HCT116 (cell line): ENCODE data around the gene SLC38A3. TPM values are rescaled to one million over a fixed set of nuclear protein-coding genes. Genes with fewer than 3 reads are reported as not detected.

Source experiments
- ATAC-seq: fragments of 200-7000 bp; cut with Tn5 transposase; 2 replicates; pipeline ENCODE4 v1.9.1; 2020; ENCODE audit warnings: mild to moderate bottlenecking, moderate library complexity
- BruUV-seq: library from RNA; stranded (reverse); fragments of 400-500 nt; replicated peaks from 2 replicates; lab custom pipeline; 2021; lab: Mats Ljungman, UMichigan
- CTCF ChIA-PET: fragments of 300-600 bp; sonication (Branson Sonifier 250); formaldehyde crosslinking; loops from one replicate; lab custom pipeline; 2021; ENCODE audit warnings: antibody characterized with exemption; lab: Charles Lee
- POLR2A ChIA-PET: fragments of 300-600, 350-600 bp; sonication (Branson Sonifier 250); formaldehyde crosslinking; loops from one replicate; lab custom pipeline; 2021; ENCODE audit warnings: antibody characterized with exemption; lab: Charles Lee
- RAD21 ChIA-PET, 2 experiments: fragments of 300-600 bp; sonication (Branson Sonifier 250); formaldehyde crosslinking; loops; one replicate each; lab custom pipeline; 2023; ENCODE audit warnings: low total read pairs in 2 of 2; ENCODE audit not compliant: uncharacterized antibody in 2 of 2, unreplicated experiment in 2 of 2, low non-redundant PET in 1 of 2; lab: Charles Lee
- DNase-seq: peaks from one replicate; pipeline ENCODE4 v3.0.0-alpha.2; 2010; ENCODE audit warnings: low read depth, low spot score
- H2AFZ ChIP-seq: fragments of 200-600 bp; shearing (Covaris generic), sonication (generic); 2 replicates; pipeline ENCODE4 v1.6.1; 2017; ENCODE audit warnings: low read depth, mixed run types, mixed read lengths, antibody characterized with exemption, low read length; ENCODE audit not compliant: poor library complexity, severe bottlenecking
- H3K27ac ChIP-seq: 2 replicates; pipeline ENCODE4 v1.5.1; 2012; ENCODE audit warnings: low read depth, low read length
- H3K27me3 ChIP-seq: fragments of 200-600 bp; sonication (generic); 2 replicates; pipeline ENCODE4 v1.6.1; 2016; ENCODE audit warnings: mixed run types, low read length, mixed read lengths; ENCODE audit not compliant: insufficient read depth
- H3K36me3 ChIP-seq, 2 experiments: fragments of 200-500 bp in 1 of 2; fragments of 200-600 bp in 1 of 2; sonication (Bioruptor generic) in 1 of 2; sonication (generic) in 1 of 2; 2 replicates each; pipeline versions ENCODE4 v1.5.1 to v1.6.1; 2014 to 2016; ENCODE audit warnings: low read length in 2 of 2, inconsistent platforms in 1 of 2, mixed read lengths in 1 of 2, mixed run types in 1 of 2; ENCODE audit not compliant: insufficient read depth in 2 of 2, control insufficient read depth in 1 of 2
- H3K4me1 ChIP-seq, 2 experiments: fragments of 200-600 bp in 1 of 2; sonication (generic) in 1 of 2; 2 replicates each; pipeline versions ENCODE4 v1.5.1 to v1.6.1; 2012 to 2017; ENCODE audit warnings: low read length in 2 of 2, inconsistent platforms in 1 of 2, mild to moderate bottlenecking in 1 of 2, mixed read lengths in 1 of 2, mixed run types in 1 of 2, moderate library complexity in 1 of 2; ENCODE audit not compliant: insufficient read depth in 2 of 2, control insufficient read depth in 1 of 2
- H3K4me2 ChIP-seq: fragments of 200-600 bp; sonication (generic); 2 replicates; pipeline ENCODE4 v1.6.1; 2017; ENCODE audit warnings: mixed run types, low read length, mixed read lengths
- H3K4me3 ChIP-seq, 2 experiments: fragments of 200-600 bp in 1 of 2; sonication (generic) in 1 of 2; replicated peaks in 1 of 2; 2 replicates each; pipeline ENCODE4 v1.5.1; 2011 to 2016; ENCODE audit warnings: low read length in 2 of 2, control low read depth in 1 of 2, low read depth in 1 of 2, mild to moderate bottlenecking in 1 of 2, mixed read lengths in 1 of 2, mixed run types in 1 of 2
- H3K79me2 ChIP-seq: fragments of 200-600 bp; sonication (generic); 2 replicates; pipeline ENCODE4 v1.6.1; 2017; ENCODE audit warnings: mild to moderate bottlenecking, mixed run types, low read length, moderate library complexity, mixed read lengths; ENCODE audit not compliant: insufficient read depth
- H3K9ac ChIP-seq: fragments of 200-600 bp; sonication (generic); 2 replicates; pipeline ENCODE4 v1.6.1; 2016; ENCODE audit warnings: low read length, mixed read lengths
- H3K9me2 ChIP-seq: fragments of 200-600 bp; sonication (generic), shearing (Covaris generic); 2 replicates; pipeline ENCODE4 v1.6.1; 2017; ENCODE audit warnings: mixed run types, mild to moderate bottlenecking, moderate library complexity; ENCODE audit not compliant: insufficient read depth
- H3K9me3 ChIP-seq, 2 experiments: fragments of 200-500 bp in 1 of 2; fragments of 200-600 bp in 1 of 2; sonication (Bioruptor generic) in 1 of 2; sonication (generic) in 1 of 2; 2 replicates each; pipeline ENCODE4 v1.6.1; 2014 to 2017; ENCODE audit warnings: low read length in 2 of 2, mixed read lengths in 2 of 2, inconsistent platforms in 1 of 2, low read depth in 1 of 2, mild to moderate bottlenecking in 1 of 2, mixed run types in 1 of 2, moderate library complexity in 1 of 2; ENCODE audit not compliant: control insufficient read depth in 1 of 2, insufficient read depth in 1 of 2
- H4K20me1 ChIP-seq: fragments of 200-600 bp; sonication (generic), shearing (Covaris generic); 2 replicates; pipeline ENCODE4 v1.6.1; 2017; ENCODE audit warnings: mixed run types, mild to moderate bottlenecking, moderate library complexity; ENCODE audit not compliant: insufficient read depth
- ATF3 ChIP-seq: IDR thresholded peaks from 2 replicates; pipeline ENCODE4 v1.6.1; 2012
- ELF1 ChIP-seq: IDR thresholded peaks from 2 replicates; pipeline ENCODE4 v1.6.1; 2012; ENCODE audit warnings: low read depth, borderline replicate concordance
- EZH2 ChIP-seq: fragments of 200-600 bp; sonication (generic); IDR thresholded peaks from 2 replicates; pipeline ENCODE4 v1.6.1; 2017; ENCODE audit warnings: antibody characterized with exemption, mixed run types
- EZH2phosphoT487 ChIP-seq: fragments of 200-600 bp; IDR thresholded peaks from 2 replicates; pipeline ENCODE4 v1.6.1; 2018; ENCODE audit warnings: antibody characterized with exemption, borderline replicate concordance
- JUND ChIP-seq: IDR thresholded peaks from 2 replicates; pipeline ENCODE4 v1.6.1; 2012
- POLR2A ChIP-seq: IDR thresholded peaks from 2 replicates; pipeline ENCODE4 v1.7.0; 2011; ENCODE audit warnings: borderline replicate concordance; ENCODE audit not compliant: insufficient read depth, insufficient read length; ENCODE audit errors: extremely low read depth
- RAD21 ChIP-seq: IDR thresholded peaks from 2 replicates; pipeline ENCODE4 v1.6.1; 2012; ENCODE audit warnings: low read depth, mild to moderate bottlenecking
- REST ChIP-seq: IDR thresholded peaks from 2 replicates; pipeline ENCODE4 v1.6.1; 2012; ENCODE audit warnings: low read depth
- TCF7L2 ChIP-seq: IDR thresholded peaks from 2 replicates; pipeline ENCODE4 v1.7.0; 2011; ENCODE audit warnings: borderline replicate concordance, inconsistent platforms; ENCODE audit not compliant: insufficient read depth, insufficient read length; ENCODE audit errors: extremely low read depth
- intact Hi-C: fragments of 100-400 bp; cut with micrococcal nuclease; formaldehyde crosslinking; loops from 2 replicates; pipeline ENCODE4 v1.10.0; 2022
- total RNA-seq: library from RNA; stranded (reverse); gene quantifications from one replicate; pipeline ENCODE4 v1.2.1, GENCODE V29; 2021; ENCODE audit not compliant: unreplicated experiment
- TF ChIP-seq, protein P1 (sequence below): IDR thresholded peaks from 2 replicates; pipeline ENCODE4 v1.6.1; 2011; ENCODE audit warnings: mild to moderate bottlenecking, low read length, moderate library complexity; ENCODE audit not compliant: insufficient replicate concordance; ENCODE audit errors: extremely low read depth
- TF ChIP-seq, protein P2 (sequence below): IDR thresholded peaks from 2 replicates; pipeline ENCODE4 v1.6.1; 2012

SLC38A3 gene
- total RNA-seq, 1 experiment from 2014 or later: 3.1 TPM

DNA sequence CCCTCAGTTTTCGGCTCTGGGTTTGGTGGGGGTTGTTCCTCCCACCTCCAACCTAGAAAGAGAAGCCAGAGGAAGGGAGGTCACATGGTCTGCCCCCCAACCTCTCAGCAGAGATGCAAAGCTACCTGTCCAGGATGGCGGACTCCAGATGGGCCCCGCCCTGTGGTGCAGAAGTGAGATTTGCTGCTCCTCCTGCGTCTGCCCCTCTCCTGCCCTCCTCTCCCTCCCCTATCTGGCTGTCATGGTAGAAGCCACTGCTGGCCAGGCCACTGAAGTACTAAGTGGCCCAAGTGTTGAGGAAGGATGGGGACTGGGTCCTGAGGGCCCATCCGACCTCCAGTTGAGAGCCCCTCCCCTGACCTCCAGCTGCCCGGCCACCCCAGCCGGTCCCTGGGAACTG is 61.8 kb downstream of the SLC38A3 start:
- peak overlapping the region; percentile 56 to 60 for H3K4me3 ChIP-seq
- CTCF ChIA-PET: interaction anchor here (1.0 to 1.6 kb wide), 4 partner anchors 20 to 72 kb away, joined by 3 to 6 read pairs (median 5); partner anchors contain the start of gene GNAI2

More for the DNA sequence above, 61.8 kb downstream of the SLC38A3 start:
- Histone ChIP-seq H3K9me3 (no peaks in the 10 kb centered on the region), H3K27me3 (no peaks in the 10 kb centered on the region), H3K9ac (peak overlapping the region; percentile 62), H3K36me3 (no peaks in the 10 kb centered on the region), H4K20me1 (no peaks in the 10 kb centered on the region), H3K79me2 (no peaks in the 10 kb centered on the region), H3K4me2 (peak overlapping the region; percentile 80), H3K9me2 (no peaks in the 10 kb centered on the region), H2AFZ (no peak overlapping the region), H3K4me1 (peaks cover 81 to 96% of the 10 kb centered on the region in 2 experiments), H3K27ac (peak overlapping the region; percentile 88; the same call in 1 of the 2 replicates)
- DNase-seq (no peak), ATAC-seq (no peak)
- ChIA-PET RAD21 (no interaction called here), POLR2A (interaction anchor here (1.4 kb wide), 1 partner anchor 20 kb away, joined by 3 read pairs; no protein-coding TSS in a partner anchor)
- TF ChIP-seq ATF3 (no peak), RAD21 (no peak), ELF1 (no peak), EZH2phosphoT487 (no peak), TCF7L2 (no peak), JUND (no peak), EZH2 (no peak), POLR2A (no peak), REST (no peak)
- TF ChIP-seq, protein P1, sequence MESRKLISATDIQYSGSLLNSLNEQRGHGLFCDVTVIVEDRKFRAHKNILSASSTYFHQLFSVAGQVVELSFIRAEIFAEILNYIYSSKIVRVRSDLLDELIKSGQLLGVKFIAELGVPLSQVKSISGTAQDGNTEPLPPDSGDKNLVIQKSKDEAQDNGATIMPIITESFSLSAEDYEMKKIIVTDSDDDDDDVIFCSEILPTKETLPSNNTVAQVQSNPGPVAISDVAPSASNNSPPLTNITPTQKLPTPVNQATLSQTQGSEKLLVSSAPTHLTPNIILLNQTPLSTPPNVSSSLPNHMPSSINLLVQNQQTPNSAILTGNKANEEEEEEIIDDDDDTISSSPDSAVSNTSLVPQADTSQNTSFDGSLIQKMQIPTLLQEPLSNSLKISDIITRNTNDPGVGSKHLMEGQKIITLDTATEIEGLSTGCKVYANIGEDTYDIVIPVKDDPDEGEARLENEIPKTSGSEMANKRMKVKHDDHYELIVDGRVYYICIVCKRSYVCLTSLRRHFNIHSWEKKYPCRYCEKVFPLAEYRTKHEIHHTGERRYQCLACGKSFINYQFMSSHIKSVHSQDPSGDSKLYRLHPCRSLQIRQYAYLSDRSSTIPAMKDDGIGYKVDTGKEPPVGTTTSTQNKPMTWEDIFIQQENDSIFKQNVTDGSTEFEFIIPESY: no peak
- TF ChIP-seq, protein P2, sequence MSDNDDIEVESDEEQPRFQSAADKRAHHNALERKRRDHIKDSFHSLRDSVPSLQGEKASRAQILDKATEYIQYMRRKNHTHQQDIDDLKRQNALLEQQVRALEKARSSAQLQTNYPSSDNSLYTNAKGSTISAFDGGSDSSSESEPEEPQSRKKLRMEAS: no peak
- intact Hi-C loops: no loop called here
- TSS peak; percentile 81 for BruUV-seq
